Measurements from ENCODE around the gene TLX1.

- TF ChIP-seq POLR2A (IDR thresholded peaks at IDR 0.05; ENCODE audit: low read length) (no peak), GATA1 (IDR thresholded peaks at IDR 0.05; ENCODE audit: low read depth, low read length) (no peak)
These were observed 6.2 kb downstream of the TLX1 start for GRCh38 chr10:101137271-101137670.

Measured in erythroblast (primary cell).